B cell (primary cell): ENCODE measurements around the gene CENPQ. TPM values are rescaled to one million over a fixed set of nuclear protein-coding genes. Genes with fewer than 3 reads are reported as not detected.
"Not testable (repeated sequence)": the region's sequence is repeated elsewhere in the genome, so short reads cannot be mapped to it uniquely, and the experiment has no call there.

Experiments used
- ATAC-seq: fragments of 200-7000 bp; cut with Tn5 transposase; one replicate; pipeline ENCODE4 v1.10.0; 2021; ENCODE audit warnings: low read depth, mild to moderate bottlenecking, moderate number of reproducible peaks, moderate library complexity
- CTCF ChIA-PET: fragments of 350-600 bp; sonication (Branson Sonifier 250); formaldehyde crosslinking; loops from one replicate; lab custom pipeline; 2021; ENCODE audit warnings: antibody characterized with exemption, inconsistent platforms; lab: Charles Lee
- POLR2A ChIA-PET: fragments of 350-600 bp; sonication (Branson Sonifier 250); formaldehyde crosslinking; loops from one replicate; lab custom pipeline; 2021; ENCODE audit warnings: antibody characterized with exemption; lab: Charles Lee
- DNase-seq: peaks from one replicate; pipeline ENCODE4 v3.0.0; 2013
- H2AFZ ChIP-seq: 2 replicates; pipeline ENCODE4 v1.6.1; 2012; ENCODE audit warnings: mild to moderate bottlenecking, low read depth, low read length; ENCODE audit not compliant: insufficient read depth, poor library complexity, severe bottlenecking
- H3K27ac ChIP-seq, 2 donors: 1 replicate in 1 of 2; 2 replicates in 1 of 2; pipeline ENCODE4 v1.5.1; 2012 to 2013; ENCODE audit warnings: low read length in 2 of 2, mild to moderate bottlenecking in 2 of 2, moderate library complexity in 1 of 2
- H3K27me3 ChIP-seq, 4 experiments: fragments of 200-600 bp in 1 of 4; sonication (generic) in 1 of 4; replicated peaks in 1 of 4; 1 replicate in 2 of 4; 2 replicates in 2 of 4; pipeline versions ENCODE4 v1.6.1 to v1.7.0; 2013 to 2016; ENCODE audit warnings: low read length in 3 of 4, mild to moderate bottlenecking in 2 of 4, mixed read lengths in 1 of 4, moderate library complexity in 1 of 4; ENCODE audit not compliant: insufficient read depth in 4 of 4, control insufficient read depth in 3 of 4; ENCODE audit errors: control extremely low read depth in 1 of 4
- H3K36me3 ChIP-seq, 2 experiments: replicated peaks in 1 of 2; 1 replicate in 1 of 2; 2 replicates in 1 of 2; pipeline versions ENCODE4 v1.6.1 to v1.7.1; 2013; ENCODE audit warnings: low read length in 1 of 2; ENCODE audit not compliant: insufficient read depth in 2 of 2, control insufficient read depth in 1 of 2; ENCODE audit errors: control extremely low read depth in 1 of 2, extremely low read depth in 1 of 2
- H3K4me1 ChIP-seq, 2 donors: fragments of 200-600 bp in 1 of 2; sonication (generic) in 1 of 2; 1 replicate in 1 of 2; 2 replicates in 1 of 2; pipeline versions ENCODE4 v1.5.1 to v1.6.1; 2013 to 2017; ENCODE audit warnings: low read length in 2 of 2; ENCODE audit not compliant: control insufficient read depth in 2 of 2, insufficient read depth in 2 of 2
- H3K4me2 ChIP-seq: replicated peaks from 2 replicates; pipeline ENCODE3; 2012; ENCODE audit warnings: mild to moderate bottlenecking, low read depth, low read length; ENCODE audit not compliant: poor library complexity, severe bottlenecking
- H3K4me3 ChIP-seq, 5 experiments: fragments of 200-600 bp in 1 of 5; sonication (generic) in 1 of 5; 1 replicate in 3 of 5; 2 replicates in 2 of 5; pipeline versions ENCODE4 v1.5.1 to v1.7.0; 2011 to 2016; ENCODE audit warnings: low read length in 4 of 5, mild to moderate bottlenecking in 4 of 5, low read depth in 2 of 5, control low read depth in 1 of 5, moderate library complexity in 1 of 5; ENCODE audit not compliant: insufficient read depth in 1 of 5; ENCODE audit errors: control extremely low read depth in 1 of 5, extremely low read depth in 1 of 5
- H3K79me2 ChIP-seq: fragments of 200-600 bp; sonication (generic); one replicate; pipeline ENCODE4 v1.6.0; 2016; ENCODE audit warnings: low read length; ENCODE audit not compliant: control insufficient read depth, insufficient read depth
- H3K9ac ChIP-seq: fragments of 200-600 bp; sonication (generic); 2 replicates; pipeline ENCODE4 v1.6.1; 2017; ENCODE audit warnings: mild to moderate bottlenecking, low read length, moderate library complexity
- H3K9me3 ChIP-seq, 3 donors: one replicate each; pipeline versions ENCODE4 v1.6.1 to v1.7.1; 2013; ENCODE audit warnings: low read length in 2 of 3; ENCODE audit not compliant: control insufficient read depth in 2 of 3, insufficient read depth in 1 of 3; ENCODE audit errors: control extremely low read depth in 1 of 3
- H4K20me1 ChIP-seq: 2 replicates; pipeline ENCODE4 v1.6.0; 2012; ENCODE audit warnings: mild to moderate bottlenecking, low read length; ENCODE audit not compliant: insufficient read depth, control insufficient read depth, poor library complexity, severe bottlenecking
- H3K27ac Mint-ChIP-seq: one replicate; pipeline ENCODE4 v1.8.0; 2021; ENCODE audit warnings: mixed read lengths
- H3K27me3 Mint-ChIP-seq: one replicate; pipeline ENCODE4 v1.8.0; 2021; ENCODE audit warnings: mixed read lengths
- H3K4me1 Mint-ChIP-seq: one replicate; pipeline ENCODE4 v1.8.0; 2021; ENCODE audit warnings: mixed read lengths
- H3K4me3 Mint-ChIP-seq: one replicate; pipeline ENCODE4 v1.8.0; 2021; ENCODE audit warnings: mixed read lengths
- H3K9me3 Mint-ChIP-seq: one replicate; pipeline ENCODE4 v1.8.0; 2022; ENCODE audit warnings: mixed read lengths; ENCODE audit not compliant: insufficient read depth
- EZH2 ChIP-seq: IDR thresholded peaks from 2 replicates; pipeline ENCODE4 v1.6.1; 2012; ENCODE audit warnings: borderline replicate concordance, low read depth, mild to moderate bottlenecking, moderate library complexity, low read length; ENCODE audit not compliant: insufficient read depth, poor library complexity, severe bottlenecking
- WGBS: methylation state at CpG from one replicate; pipeline ENCODE4 v1.1.5; 2013; ENCODE audit warnings: missing lambda C conversion rate; ENCODE audit not compliant: insufficient coverage; 5-methylcytosine and 5-hydroxymethylcytosine counted together
- intact Hi-C: fragments of 100-400 bp; cut with micrococcal nuclease; formaldehyde crosslinking; loops from one replicate; pipeline ENCODE4 v1.10.0; 2022
- polyA plus RNA-seq: library from polyadenylated mRNA; depleted of rRNA; stranded (reverse); fragments of >200 nt; gene quantifications from 2 replicates; pipeline ENCODE4 v1.2.3, GENCODE V29; 2012
- total RNA-seq, 2 donors: library from RNA; stranded (reverse); fragments of 120-200 nt in 1 of 2; gene quantifications; 1 replicate in 1 of 2; 2 replicates in 1 of 2; pipeline versions ENCODE4 v1.2.3 to v1.2.4, GENCODE V29; 2013 to 2022
- TF ChIP-seq, protein P1 (sequence below): fragments of 200-600 bp; IDR thresholded peaks from one replicate; pipeline ENCODE4 v1.8.0; 2022; ENCODE audit warnings: antibody characterized with exemption, mild to moderate bottlenecking

Gene CENPQ
- total and polyA plus RNA-seq, 2 donors (not counting 1 experiment from before 2014, with no cell fraction given): 3.3 to 6.6 TPM

DNA sequence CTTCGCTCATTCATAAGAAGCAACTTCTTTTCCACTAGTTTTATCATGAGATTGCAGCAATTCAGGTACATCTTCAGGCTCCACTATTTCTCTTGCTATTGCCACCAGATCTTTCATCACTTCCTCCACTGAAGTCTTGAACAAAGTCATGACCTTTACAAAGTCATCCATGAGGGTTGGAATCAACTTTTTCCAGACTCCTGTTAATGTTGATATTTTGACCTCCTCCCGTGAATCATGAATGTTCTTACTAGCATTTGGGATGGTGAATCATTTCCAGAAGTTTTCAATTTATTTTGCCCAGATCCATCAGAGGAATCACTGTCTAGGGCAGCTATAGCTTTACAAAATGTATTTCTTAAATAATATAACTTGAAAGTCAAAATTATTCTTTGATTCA lies 1.5 kb downstream of the CENPQ start:
- Histone ChIP-seq H3K9ac (no peak overlapping the region), H3K9me3 (no peaks in the 10 kb centered on the region), H3K36me3 (no peaks in the 10 kb centered on the region), H3K79me2 (peaks cover 67% of the 10 kb centered on the region), H4K20me1 (no peaks in the 10 kb centered on the region), H3K27ac (peak overlapping the region in 1 of 2 donors; percentile 67), H3K27me3 (no peaks in the 10 kb centered on the region), H3K4me3 (no peak overlapping the region), H3K4me1 (peaks cover 38 to 39% of the 10 kb centered on the region in 2 donors), H2AFZ (no peak overlapping the region), H3K4me2 (no peak overlapping the region)
- ATAC-seq (no peak), DNase-seq (no peak)
- intact Hi-C loops: no loop called here
- no peaks in the 10 kb centered on the region for H3K27me3 Mint-ChIP-seq
- WGBS: 86% methylated on average over 1 of the region's 2 CpGs
- peaks cover 54% of the 10 kb centered on the region for H3K4me1 Mint-ChIP-seq
- CTCF ChIA-PET: interaction anchor here (1.2 kb wide), 1 partner anchor 11 kb away, joined by 3 read pairs; no protein-coding TSS in a partner anchor
- POLR2A ChIA-PET: no interaction called here
- no peak overlapping the region for H3K27ac Mint-ChIP-seq
- no peak for TF ChIP-seq EZH2
- TF ChIP-seq, protein P1, sequence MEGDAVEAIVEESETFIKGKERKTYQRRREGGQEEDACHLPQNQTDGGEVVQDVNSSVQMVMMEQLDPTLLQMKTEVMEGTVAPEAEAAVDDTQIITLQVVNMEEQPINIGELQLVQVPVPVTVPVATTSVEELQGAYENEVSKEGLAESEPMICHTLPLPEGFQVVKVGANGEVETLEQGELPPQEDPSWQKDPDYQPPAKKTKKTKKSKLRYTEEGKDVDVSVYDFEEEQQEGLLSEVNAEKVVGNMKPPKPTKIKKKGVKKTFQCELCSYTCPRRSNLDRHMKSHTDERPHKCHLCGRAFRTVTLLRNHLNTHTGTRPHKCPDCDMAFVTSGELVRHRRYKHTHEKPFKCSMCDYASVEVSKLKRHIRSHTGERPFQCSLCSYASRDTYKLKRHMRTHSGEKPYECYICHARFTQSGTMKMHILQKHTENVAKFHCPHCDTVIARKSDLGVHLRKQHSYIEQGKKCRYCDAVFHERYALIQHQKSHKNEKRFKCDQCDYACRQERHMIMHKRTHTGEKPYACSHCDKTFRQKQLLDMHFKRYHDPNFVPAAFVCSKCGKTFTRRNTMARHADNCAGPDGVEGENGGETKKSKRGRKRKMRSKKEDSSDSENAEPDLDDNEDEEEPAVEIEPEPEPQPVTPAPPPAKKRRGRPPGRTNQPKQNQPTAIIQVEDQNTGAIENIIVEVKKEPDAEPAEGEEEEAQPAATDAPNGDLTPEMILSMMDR: no peak
- no peaks in the 10 kb centered on the region for H3K9me3 Mint-ChIP-seq
- peak overlapping the region; percentile 15 for H3K4me3 Mint-ChIP-seq

- H3K4me3 Mint-ChIP-seq: no peak overlapping the region
- H3K9me3 Mint-ChIP-seq: no peaks in the 10 kb centered on the region
- H3K4me1 Mint-ChIP-seq: peaks cover 38% of the 10 kb centered on the region
- Histone ChIP-seq H3K4me2 (no peak overlapping the region), H4K20me1 (no peaks in the 10 kb centered on the region), H3K27ac (no peak overlapping the region), H3K4me1 (peaks cover 27% of the 10 kb centered on the region in 2 donors), H3K9me3 (no peaks in the 10 kb centered on the region), H3K4me3 (no peak overlapping the region), H3K27me3 (no peaks in the 10 kb centered on the region), H2AFZ (no peak overlapping the region), H3K9ac (no peak overlapping the region), H3K79me2 (peaks cover 40% of the 10 kb centered on the region), H3K36me3 (peaks cover under 1 to 10% of the 10 kb centered on the region in 2 experiments)
- POLR2A ChIA-PET: no interaction called here
- H3K27ac Mint-ChIP-seq: no peak overlapping the region
- DNase-seq: no peak
- ATAC-seq: no peak
- intact Hi-C loops: no loop called here
- 97% methylated on average over 8 of the region's 9 CpGs for WGBS
- TF ChIP-seq, protein P1: no peak
- no peak for TF ChIP-seq EZH2
- H3K27me3 Mint-ChIP-seq: no peaks in the 10 kb centered on the region
- CTCF ChIA-PET: interaction anchor here (1.0 to 1.8 kb wide), 2 partner anchors 10 to 14 kb away, joined by 4 to 5 read pairs; no protein-coding TSS in a partner anchor
Measured at GRCh38 chr6:49468042-49468441, 4.9 kb downstream of the CENPQ start.

DNA sequence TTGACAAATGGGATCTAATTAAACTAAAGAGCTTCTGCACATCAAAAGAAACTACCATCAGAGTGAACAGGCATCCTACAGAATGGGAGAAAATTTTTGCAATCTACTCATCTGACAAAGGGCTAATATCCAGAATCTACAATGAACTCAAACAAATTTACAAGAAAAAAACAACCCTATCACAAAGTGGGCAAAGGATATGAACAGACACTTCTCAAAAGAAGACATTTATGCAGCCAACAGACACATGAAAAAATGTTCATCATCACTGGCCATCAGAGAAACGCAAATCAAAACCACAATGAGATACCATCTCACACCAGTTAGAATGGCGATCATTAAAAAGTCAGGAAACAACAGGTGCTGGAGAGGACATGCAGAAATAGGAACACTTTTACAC lies 13.4 kb downstream of the CENPQ start:
- H3K9me3 ChIP-seq, H3K27me3 Mint-ChIP-seq, H3K4me3 Mint-ChIP-seq, H2AFZ ChIP-seq, H3K27me3 ChIP-seq, H3K9ac ChIP-seq, ATAC-seq, DNase-seq, H3K4me1 ChIP-seq, H3K79me2 ChIP-seq, H3K4me2 ChIP-seq, H3K9me3 Mint-ChIP-seq, H3K27ac ChIP-seq, H3K4me1 Mint-ChIP-seq, H3K27ac Mint-ChIP-seq, H4K20me1 ChIP-seq, H3K4me3 ChIP-seq, intact Hi-C loops, CTCF ChIA-PET, POLR2A ChIA-PET, H3K36me3 ChIP-seq: not testable (repeated sequence)
- WGBS: no CpG with 5 or more reads among the region's 2 CpGs
